Stimulated activated CD4-positive, alpha-beta T cell treated with anti-CD3 and anti-CD28 coated beads, Interleukin-12 subunit alpha, Interleukin-12 subunit beta, amount 100 ng/mL, for 24 hours (primary cell): ENCODE data around the gene WDR70.
"Not testable (repeated sequence)": the region's sequence is repeated elsewhere in the genome, so short reads cannot be mapped to it uniquely, and the experiment has no call there.

Experiments used
- DNase-seq, 2 experiments: peaks; one replicate each; pipeline ENCODE4 v3.0.0-alpha.2; 2020; ENCODE audit warnings: low read depth in 2 of 2

The WDR70 gene

DNA sequence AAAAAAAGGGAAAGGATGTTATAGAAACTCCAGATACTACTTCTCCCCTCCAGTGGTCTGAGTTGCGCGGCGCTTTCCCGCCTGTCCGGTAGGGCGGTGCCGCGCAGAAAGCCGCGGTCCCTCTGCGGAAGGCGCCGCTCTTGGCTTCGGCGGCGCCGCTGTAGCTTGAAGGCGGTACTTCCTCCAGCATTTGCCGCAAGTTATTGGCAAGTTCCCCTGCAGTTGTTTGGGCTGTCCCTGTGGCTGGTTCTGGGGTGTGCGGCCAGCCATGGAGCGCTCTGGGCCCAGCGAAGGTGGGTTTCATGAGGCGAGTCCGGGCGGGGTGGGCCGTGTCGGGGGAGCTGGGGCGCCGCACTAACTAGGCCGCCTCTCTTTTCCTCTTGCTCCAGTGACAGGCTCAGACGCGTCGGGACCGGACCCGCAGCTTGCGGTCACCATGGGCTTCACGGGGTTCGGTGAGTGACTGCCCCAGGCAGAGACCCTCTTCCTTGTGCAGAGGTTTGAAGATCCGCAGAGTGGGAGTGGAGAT lies at the start of gene WDR70:
TSS of gene WDR70 (plus strand) at position 219 of the 529 bp plus-strand sequence. CDS start at position 269, 50 bp downstream.
- peak; percentile 69 to 70 for DNase-seq

GRCh38 chr5:37334754-37335153 lies 44.4 kb upstream of the WDR70 start:
- not testable (repeated sequence) for DNase-seq

GRCh38 chr5:37342741-37343140 lies 36.4 kb upstream of the WDR70 start:
- not testable (repeated sequence) for DNase-seq

GRCh38 chr5:37355161-37355560 lies 24.0 kb upstream of the WDR70 start:
- no peak for DNase-seq

GRCh38 chr5:37370550-37370863 lies 8.6 kb upstream of the WDR70 start:
- DNase-seq = no peak

DNA sequence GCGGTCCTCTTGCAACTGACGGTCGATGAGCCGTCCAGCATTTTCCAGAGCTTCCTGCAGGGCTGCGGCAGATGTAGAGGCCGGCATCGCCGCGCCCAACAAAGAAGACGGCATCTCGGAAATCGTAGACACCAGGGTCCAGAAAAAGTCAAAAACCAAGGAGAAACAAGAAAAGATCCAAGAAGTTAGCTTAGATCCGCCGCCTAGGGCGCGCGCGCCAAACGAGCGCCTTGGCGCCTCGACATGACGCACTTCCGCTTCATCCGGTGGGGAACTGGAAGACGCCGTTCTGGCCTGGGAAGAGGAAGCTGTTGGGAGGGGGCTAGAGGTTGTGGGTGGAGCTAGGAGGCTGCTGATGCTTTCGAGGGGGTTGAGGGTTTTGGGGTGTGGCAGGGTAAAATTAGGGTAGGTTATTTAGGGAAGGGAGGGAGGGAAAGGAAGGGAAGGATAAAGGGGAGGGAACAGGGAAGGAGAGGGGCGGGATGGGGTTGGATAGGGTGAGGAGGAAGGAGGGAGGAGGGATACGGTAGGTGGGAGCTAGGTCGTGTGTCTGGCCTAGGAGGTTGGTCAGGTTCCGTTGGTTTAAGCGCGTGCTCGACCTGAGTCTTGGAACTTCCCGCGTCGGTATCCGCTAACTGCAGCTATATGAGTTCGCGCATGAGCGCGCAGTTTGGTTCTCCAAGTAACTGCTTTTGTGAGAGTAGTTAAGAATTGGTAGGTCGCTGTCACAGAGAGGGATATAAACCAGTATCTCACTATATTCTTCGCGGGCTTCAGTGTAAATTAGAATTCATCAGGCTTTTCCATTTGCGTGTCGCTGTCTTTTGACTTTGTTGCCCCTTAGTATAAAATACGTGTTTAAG lies 8.0 kb upstream of the WDR70 start, which contains the start of gene NUP155:
TSS of gene NUP155 (minus strand) at position 243 of the 863 bp plus-strand sequence. CDS start at position 114, 129 bp downstream.
- DNase-seq = peak; percentile 81 to 90

DNA sequence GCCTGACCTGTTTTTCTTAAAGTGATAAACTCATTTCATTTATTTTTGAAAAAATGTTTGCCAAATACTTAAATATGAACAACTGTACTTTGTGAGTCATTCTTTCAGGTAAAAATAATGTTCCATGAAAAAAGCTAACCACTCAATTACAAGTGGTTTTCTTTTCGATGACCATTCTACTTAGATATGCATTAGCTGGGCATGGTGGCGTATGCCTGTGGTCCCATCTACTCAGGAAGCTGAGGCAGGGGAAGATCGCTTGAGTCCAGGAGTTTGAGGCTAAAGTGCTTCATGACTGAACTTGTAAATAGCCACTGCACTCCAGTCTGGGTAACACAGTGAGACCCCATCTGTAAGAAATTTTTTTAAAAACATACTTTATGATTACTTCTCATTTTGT lies 4.0 kb upstream of the WDR70 start:
- no peak for DNase-seq

GRCh38 chr5:37378066-37378465 lies 1.1 kb upstream of the WDR70 start:
- not testable (repeated sequence) for DNase-seq

GRCh38 chr5:37391591-37391990 lies 12.5 kb downstream of the WDR70 start:
- no peak for DNase-seq

DNA sequence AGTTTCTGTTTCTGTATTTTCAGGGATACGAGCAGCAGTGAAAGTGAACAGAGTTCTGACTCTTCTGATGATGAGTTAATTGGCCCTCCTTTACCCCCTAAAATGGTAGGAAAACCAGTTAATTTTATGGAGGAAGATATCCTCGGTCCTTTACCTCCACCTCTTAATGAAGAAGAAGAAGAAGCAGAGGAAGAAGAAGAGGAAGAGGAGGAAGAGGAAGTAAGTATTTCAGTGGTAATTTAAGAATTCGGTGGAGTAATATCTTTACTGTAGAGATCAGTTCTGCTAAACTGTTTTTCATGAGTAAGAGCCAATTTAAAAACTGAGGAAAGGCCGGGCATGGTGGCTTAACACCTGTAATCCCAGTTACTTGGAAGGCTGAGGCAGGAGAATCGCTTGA lies 17.2 kb downstream of the WDR70 start:
- no peak for DNase-seq

GRCh38 chr5:37400501-37400900 lies 21.4 kb downstream of the WDR70 start:
- DNase-seq = no peak

DNA sequence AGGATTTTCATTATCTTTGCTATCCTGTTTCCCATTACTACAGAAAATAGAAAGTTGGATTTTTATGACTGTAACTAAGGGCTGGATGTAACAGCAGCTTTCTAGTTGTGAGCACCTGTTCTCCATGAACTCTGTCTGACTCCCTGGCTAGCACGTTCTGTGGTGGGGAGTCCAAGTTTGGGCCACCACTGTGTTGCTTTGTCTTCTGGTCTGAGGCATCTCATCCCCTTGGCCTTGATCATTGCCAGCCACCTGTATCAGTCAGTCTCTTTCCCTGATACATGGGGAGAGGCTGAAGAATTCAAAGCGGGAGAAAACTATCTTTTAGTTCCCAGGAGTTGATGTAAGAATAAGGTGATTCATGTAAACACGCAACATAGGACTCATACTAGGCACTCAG lies 33.4 kb downstream of the WDR70 start:
- no peak for DNase-seq

GRCh38 chr5:37415456-37415855 lies 36.3 kb downstream of the WDR70 start:
- DNase-seq = not testable (repeated sequence)

DNA sequence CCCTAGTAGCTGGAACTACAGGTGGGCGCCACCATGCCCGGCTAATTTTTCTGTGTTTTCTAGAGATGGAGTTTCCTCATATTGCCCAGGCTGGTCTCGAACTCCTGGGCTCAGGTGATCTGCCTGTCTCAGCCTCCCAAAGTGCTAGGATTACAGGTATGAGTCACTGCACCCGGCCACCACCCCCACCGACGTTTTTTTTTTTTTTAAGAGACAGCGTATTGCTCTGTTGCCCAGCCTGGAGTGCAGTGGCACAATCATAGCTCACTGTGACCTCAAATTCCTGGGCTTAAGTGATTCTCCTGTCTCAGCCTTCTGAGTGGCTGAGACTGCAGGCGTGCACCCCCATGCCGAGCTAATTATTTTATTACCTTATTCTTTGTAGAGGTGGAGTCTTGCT lies 38.2 kb downstream of the WDR70 start:
- no peak for DNase-seq

DNA sequence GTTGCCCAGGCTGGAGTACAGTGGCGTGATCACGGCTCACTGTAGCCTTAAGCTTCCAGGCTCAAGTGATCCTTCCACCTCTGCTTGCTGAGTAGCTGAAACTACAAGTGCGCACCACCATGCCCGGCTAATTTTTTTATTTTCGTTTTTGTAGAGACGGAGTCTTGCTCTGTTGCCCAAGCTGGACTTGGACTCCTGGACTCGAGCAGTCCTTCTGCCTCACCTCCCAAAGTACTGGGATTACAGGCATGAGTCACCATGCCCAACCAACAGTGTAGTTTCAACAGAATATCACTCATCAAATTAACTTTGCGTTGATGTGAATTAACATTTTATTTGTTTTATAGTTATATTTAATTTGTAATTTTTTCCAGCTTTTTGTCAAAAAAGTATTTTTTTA lies 45.3 kb downstream of the WDR70 start:
- DNase-seq = no peak

GRCh38 chr5:37428044-37428443 lies 48.9 kb downstream of the WDR70 start:
- no peak for DNase-seq

DNA sequence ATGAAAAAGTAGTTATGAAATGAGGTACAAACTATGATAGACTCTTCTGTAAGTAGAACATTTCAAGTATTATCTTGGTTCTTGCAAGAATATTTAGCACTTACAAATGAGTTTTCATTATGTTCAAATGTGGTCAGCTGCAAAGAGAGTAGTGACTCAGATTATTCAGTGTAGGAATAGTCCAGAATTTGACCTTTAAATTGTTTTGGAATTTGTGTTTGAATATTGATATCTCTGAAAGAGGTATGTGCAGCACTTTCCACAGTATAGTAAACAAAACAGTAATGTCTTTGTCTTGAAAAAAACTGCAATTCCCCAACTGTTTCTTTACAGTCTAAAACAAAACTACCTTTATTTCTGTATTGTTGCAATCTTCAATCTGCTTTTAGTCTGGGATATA lies 56.1 kb downstream of the WDR70 start:
- DNase-seq = no peak

DNA sequence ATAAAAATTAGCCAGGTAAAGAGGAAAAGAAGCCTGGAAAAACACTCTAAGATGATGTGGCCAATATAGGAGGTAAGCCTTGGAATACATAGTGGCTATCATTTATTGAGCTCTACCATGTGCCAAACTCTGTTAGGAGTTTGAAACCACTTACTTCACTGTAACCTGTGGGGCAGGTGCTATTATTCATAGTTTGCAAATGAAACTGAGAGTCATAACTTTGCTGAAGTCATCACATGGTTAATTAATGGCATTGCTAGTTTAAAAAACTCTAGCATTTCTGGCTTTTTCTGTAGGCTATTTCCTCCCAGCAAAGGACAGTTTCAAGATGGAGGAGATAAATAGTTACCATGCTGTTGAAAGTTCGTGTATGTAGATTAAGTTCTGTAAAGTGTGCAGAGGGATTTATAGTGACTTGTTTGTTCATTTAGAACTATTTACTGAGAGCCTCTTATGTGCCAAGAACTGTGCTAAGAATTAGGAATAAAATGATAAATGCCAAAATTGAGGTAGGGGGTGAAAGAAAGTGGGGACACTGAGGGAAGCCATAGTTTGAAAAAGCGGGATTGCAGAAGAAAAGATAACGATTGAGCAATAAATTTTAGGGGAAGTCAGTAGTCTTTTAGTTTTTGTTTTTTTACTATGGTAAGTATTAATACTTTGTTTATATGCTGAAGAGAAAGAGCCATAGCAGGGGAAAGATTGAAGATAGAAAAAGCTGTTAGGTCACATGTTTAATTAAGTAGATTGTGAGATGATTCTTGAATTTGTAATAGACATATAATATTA lies 57.2 kb downstream of the WDR70 start:
- DNase-seq = no peak

GRCh38 chr5:37437711-37438110 lies 58.6 kb downstream of the WDR70 start:
- no peak for DNase-seq

DNA sequence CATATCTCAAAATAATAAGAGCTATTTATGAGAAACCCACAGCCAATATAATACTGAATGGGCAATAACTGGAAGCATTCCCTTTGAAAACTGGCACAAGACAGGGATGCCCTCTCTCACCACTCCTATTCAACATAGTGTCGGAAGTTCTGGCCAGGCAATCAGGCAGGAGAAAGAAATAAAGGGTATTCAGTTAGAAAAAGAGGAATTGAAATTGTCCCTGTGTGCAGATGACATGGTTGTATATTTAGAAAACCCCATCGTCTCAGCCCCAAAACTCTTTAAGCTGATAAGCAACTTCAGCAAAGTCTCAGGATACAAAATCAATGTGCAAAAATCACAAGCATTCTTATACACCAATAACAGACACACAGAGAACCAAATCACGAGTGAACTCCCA lies 66.7 kb downstream of the WDR70 start:
- not testable (repeated sequence) for DNase-seq

DNA sequence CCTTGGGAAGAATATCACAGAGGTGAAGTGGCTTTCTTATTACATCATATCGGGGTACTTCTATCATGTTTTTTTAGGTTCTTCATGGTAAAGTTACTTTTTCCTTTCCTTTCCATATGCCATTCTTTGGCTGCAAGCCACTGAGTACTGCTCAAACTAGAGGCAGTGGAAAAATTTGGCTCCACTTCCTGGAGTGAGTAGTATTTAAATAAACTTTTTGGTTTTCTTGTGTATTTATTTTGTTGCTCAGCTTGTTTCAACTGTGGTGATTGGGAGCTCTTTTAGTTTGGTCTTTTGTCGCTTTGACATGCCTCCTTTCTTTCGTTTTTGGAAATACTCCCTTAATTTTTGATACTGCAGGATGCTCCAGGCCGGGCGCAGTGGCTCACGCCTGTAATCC lies 69.8 kb downstream of the WDR70 start:
- no peak for DNase-seq

DNA sequence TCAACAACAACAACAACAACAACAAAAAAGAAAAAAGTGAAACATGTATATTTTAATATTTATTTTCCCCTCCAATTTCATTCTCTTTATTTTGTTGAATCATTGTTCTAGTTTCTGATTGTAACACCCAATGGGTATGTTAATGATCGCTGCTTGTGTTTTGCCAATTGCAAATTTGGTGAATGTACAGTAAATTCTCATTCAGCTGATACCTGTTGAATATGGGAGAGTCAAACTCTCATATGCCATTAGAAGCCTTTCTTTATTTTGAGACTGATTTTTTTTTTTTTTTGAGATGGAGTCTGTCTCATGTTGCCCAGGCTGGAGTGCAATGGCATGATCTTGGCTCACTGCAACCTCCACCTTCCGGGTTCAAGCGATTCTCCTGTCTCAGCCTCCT lies 72.9 kb downstream of the WDR70 start:
- DNase-seq = not testable (repeated sequence)

- not testable (repeated sequence) for DNase-seq
Observed at GRCh38 chr5:37453252-37453651, 74.1 kb downstream of the WDR70 start.
